GM23248 (cell line): ENCODE data around the gene AGMO.

ENCODE experiments used
- EZH2 ChIP-seq: fragments of 200-600 bp; sonication (generic); IDR thresholded peaks from 2 replicates; pipeline ENCODE4 v1.6.1; 2018; ENCODE audit warnings: antibody characterized with exemption, mild to moderate bottlenecking; ENCODE audit not compliant: insufficient read depth, poor library complexity, severe bottlenecking
- EZH2phosphoT487 ChIP-seq: fragments of 200-600 bp; sonication (generic); IDR thresholded peaks from 2 replicates; pipeline ENCODE4 v1.6.1; 2018; ENCODE audit warnings: antibody characterized with exemption, moderate library complexity, mild to moderate bottlenecking, low read depth; ENCODE audit not compliant: insufficient read depth

DNA sequence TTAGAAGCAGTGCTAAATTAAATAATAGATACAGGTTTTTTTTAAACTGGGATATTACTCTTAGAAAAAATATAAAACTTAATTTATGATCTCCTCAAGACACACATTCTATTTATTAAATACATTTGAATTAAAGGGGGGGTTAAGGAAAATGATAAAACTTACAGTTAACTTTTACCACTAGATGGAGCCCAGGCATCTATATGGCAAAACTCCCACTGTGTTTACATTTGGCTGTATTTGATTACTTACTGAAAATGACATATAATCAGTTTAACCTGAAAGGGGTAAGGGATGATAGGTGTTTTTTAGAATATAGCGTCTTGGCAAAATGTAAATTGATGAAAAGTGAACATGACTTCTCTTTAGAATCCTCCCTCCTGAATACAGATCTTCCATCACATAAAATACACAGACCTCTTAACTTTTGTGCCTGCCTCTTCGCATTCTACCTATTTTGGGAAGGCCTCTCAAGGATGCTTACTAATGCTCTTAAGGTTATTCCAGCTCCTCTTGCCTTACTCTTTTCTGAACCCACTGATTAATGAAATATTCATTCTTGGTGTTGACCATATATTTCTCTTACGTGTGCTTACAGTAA lies 235.7 kb downstream of the AGMO start:
- no peak for TF ChIP-seq EZH2
- no peak for TF ChIP-seq EZH2phosphoT487
